GM12878 (cell line): ENCODE results near the gene SORL1. TPM values are rescaled to one million over a fixed set of nuclear protein-coding genes. Genes with fewer than 3 reads are reported as not detected.

Experiments
- ATAC-seq: fragments of 200-7000 bp; cut with Tn5 transposase; 3 replicates; pipeline ENCODE4 v1.9.1; 2020; ENCODE audit warnings: mild to moderate bottlenecking, moderate library complexity
- BruUV-seq: library from RNA; stranded (reverse); fragments of 400-500 nt; replicated peaks from 2 replicates; lab custom pipeline; 2021; lab: Mats Ljungman, UMichigan
- CTCF ChIA-PET: fragments of 300-600 bp; sonication (Branson Sonifier 250); formaldehyde crosslinking; extraction: SDS; loops from one replicate; lab custom pipeline; 2021; ENCODE audit warnings: inconsistent platforms; lab: Yijun Ruan, JAX
- POLR2A ChIA-PET: fragments of 350-600 bp; formaldehyde crosslinking; extraction: SDS; loops from one replicate; lab custom pipeline; 2021; ENCODE audit warnings: inconsistent platforms; lab: Charles Lee
- RAD21 ChIA-PET: fragments of 300-600 bp; sonication (Branson Sonifier 250); formaldehyde crosslinking; loops from one replicate; lab custom pipeline; 2023; ENCODE audit warnings: antibody characterized with exemption; ENCODE audit not compliant: unreplicated experiment; lab: Charles Lee
- SMC1A ChIA-PET: fragments of 300-600 bp; sonication (Branson Sonifier 250); formaldehyde crosslinking; loops from one replicate; lab custom pipeline; 2023; ENCODE audit not compliant: unreplicated experiment, uncharacterized antibody; lab: Charles Lee
- DNase-seq: peaks from one replicate; pipeline ENCODE4 v3.0.0-alpha.2; 2011; ENCODE audit warnings: low read depth, low spot score
- FAIRE-seq: peaks from 3 replicates; lab custom pipeline; 2011; peaks lifted over from hg19 to GRCh38; lab: Jason Lieb, UNC
- H2AFZ ChIP-seq: 2 replicates; pipeline ENCODE4 v1.6.0; 2011; ENCODE audit warnings: low read depth, low read length, control low read depth; ENCODE audit not compliant: control insufficient read depth
- H3K27ac ChIP-seq: 2 replicates; pipeline ENCODE4 v1.5.1; 2011; ENCODE audit warnings: control low read depth; ENCODE audit not compliant: control insufficient read depth, insufficient read depth
- H3K27me3 ChIP-seq, 2 experiments: replicated peaks in 1 of 2; 2 replicates each; pipeline versions ENCODE4 v1.6.0 to v1.6.1; 2011; ENCODE audit warnings: low read length in 1 of 2; ENCODE audit not compliant: control insufficient read depth in 2 of 2, insufficient read depth in 2 of 2
- H3K36me3 ChIP-seq, 2 experiments: 2 replicates each; pipeline ENCODE4 v1.5.1; 2011; ENCODE audit warnings: low read length in 1 of 2; ENCODE audit not compliant: control insufficient read depth in 2 of 2, insufficient read depth in 2 of 2
- H3K4me1 ChIP-seq: 2 replicates; pipeline ENCODE4 v1.6.1; 2011; ENCODE audit warnings: mild to moderate bottlenecking, low read length, moderate library complexity, mixed read lengths; ENCODE audit not compliant: control insufficient read depth, insufficient read depth
- H3K4me2 ChIP-seq: 2 replicates; pipeline ENCODE4 v1.6.0; 2011; ENCODE audit warnings: control low read depth; ENCODE audit not compliant: control insufficient read depth, insufficient read depth
- H3K4me3 ChIP-seq: fragments of 200-600 bp; sonication (generic); 2 replicates; pipeline ENCODE4 v1.5.1; 2016
- H3K79me2 ChIP-seq: 2 replicates; pipeline ENCODE4 v1.6.0; 2011; ENCODE audit warnings: low read length; ENCODE audit not compliant: control insufficient read depth, insufficient read depth
- H3K9ac ChIP-seq: 2 replicates; pipeline ENCODE4 v1.8.0; 2011; ENCODE audit warnings: low read length, control low read depth, mixed read lengths; ENCODE audit not compliant: control insufficient read depth, insufficient read depth
- H3K9me3 ChIP-seq: replicated peaks from 3 replicates; pipeline ENCODE4 v1.5.1; 2011; ENCODE audit warnings: mild to moderate bottlenecking, low read length; ENCODE audit not compliant: control insufficient read depth, insufficient read depth
- H4K20me1 ChIP-seq: 2 replicates; pipeline ENCODE4 v1.6.0; 2011; ENCODE audit not compliant: control insufficient read depth, insufficient read depth
- E2F8 ChIP-seq: fragments of 450-650 bp; IDR thresholded peaks from 2 replicates; pipeline ENCODE4 v1.6.1; 2018; ENCODE audit warnings: mild to moderate bottlenecking, low read depth, moderate library complexity; ENCODE audit not compliant: partially characterized antibody
- SMAD1 ChIP-seq: fragments of 450-650 bp; IDR thresholded peaks from 2 replicates; pipeline ENCODE4 v1.6.1; 2018; ENCODE audit warnings: mild to moderate bottlenecking, low read depth; ENCODE audit not compliant: partially characterized antibody
- SUPT20H ChIP-seq: IDR thresholded peaks from 2 replicates; pipeline ENCODE4 v1.6.1; 2011; ENCODE audit warnings: low read depth, mild to moderate bottlenecking, low read length, moderate library complexity, borderline replicate concordance; ENCODE audit not compliant: control insufficient read depth
- ZNF274 ChIP-seq: IDR thresholded peaks from one replicate; pipeline ENCODE4 v1.8.0; 2011; ENCODE audit not compliant: insufficient read length, insufficient read depth
- ZZZ3 ChIP-seq: IDR thresholded peaks from 2 replicates; pipeline ENCODE4 v1.6.1; 2011; ENCODE audit warnings: low read depth; ENCODE audit not compliant: control insufficient read depth, insufficient read length
- WGBS: methylation state at CpG from one replicate; pipeline ENCODE4 v1.1.6; 2016; ENCODE audit warnings: low lambda C conversion rate; ENCODE audit not compliant: insufficient replicate concordance, insufficient coverage; ENCODE audit errors: missing lambda C conversion rate; 5-methylcytosine and 5-hydroxymethylcytosine counted together
- in situ Hi-C: fragments of 300-500 bp; cut with MboI; formaldehyde crosslinking; loops from 9 replicates; pipeline ENCODE4 v1.14.3; 2018; ENCODE audit warnings: mixed read lengths
- intact Hi-C: fragments of 100-400 bp; cut with micrococcal nuclease; formaldehyde crosslinking; loops from one replicate; pipeline ENCODE4 v1.14.2; 2022; ENCODE audit not compliant: unreplicated experiment
- polyA plus RNA-seq, 11 experiments: library from polyadenylated mRNA; depleted of rRNA in 4 of 11; unstranded in 6 of 11; stranded (reverse) in 5 of 11; fragments of >200 nt; fragmentation: Nextera tagmentation in 4 of 11; fragmentation: Illumina TruSeq in 1 of 11; extraction: Ambion mirVana in 4 of 11; extraction: Trizol in 1 of 11; gene quantifications; 1 replicate in 1 of 11; 2 replicates in 10 of 11; pipeline versions ENCODE4 v1.2.1 to v1.2.3, GENCODE V29; 2011 to 2016; ENCODE audit warnings: inconsistent platforms in 2 of 11, missing spikeins in 2 of 11, low read depth in 1 of 11
- total RNA-seq, 4 experiments: library from RNA; depleted of rRNA in 3 of 4; stranded (reverse); fragments of >200 nt in 3 of 4; fragmentation: Illumina TruSeq in 1 of 4; extraction: Trizol in 1 of 4; gene quantifications; 2 replicates each; pipeline versions ENCODE4 v1.2.1 to v1.2.3, GENCODE V29; 2013 to 2021
- TF ChIP-seq, protein P1 (sequence below): fragments of 450-650 bp; IDR thresholded peaks from 2 replicates; pipeline ENCODE4 v1.6.1; 2017; ENCODE audit warnings: mild to moderate bottlenecking, moderate library complexity
- TF ChIP-seq, protein P2 (sequence below): IDR thresholded peaks from 2 replicates; pipeline ENCODE4 v1.6.1; 2012; ENCODE audit warnings: mild to moderate bottlenecking, low read depth, low read length

SORL1 gene
- total and polyA plus RNA-seq, 10 of the 15 experiments (the other 5 are each of a cell fraction or from before 2014, with no cell fraction given), result 20.2 to 107 (median 59.9) TPM

DNA sequence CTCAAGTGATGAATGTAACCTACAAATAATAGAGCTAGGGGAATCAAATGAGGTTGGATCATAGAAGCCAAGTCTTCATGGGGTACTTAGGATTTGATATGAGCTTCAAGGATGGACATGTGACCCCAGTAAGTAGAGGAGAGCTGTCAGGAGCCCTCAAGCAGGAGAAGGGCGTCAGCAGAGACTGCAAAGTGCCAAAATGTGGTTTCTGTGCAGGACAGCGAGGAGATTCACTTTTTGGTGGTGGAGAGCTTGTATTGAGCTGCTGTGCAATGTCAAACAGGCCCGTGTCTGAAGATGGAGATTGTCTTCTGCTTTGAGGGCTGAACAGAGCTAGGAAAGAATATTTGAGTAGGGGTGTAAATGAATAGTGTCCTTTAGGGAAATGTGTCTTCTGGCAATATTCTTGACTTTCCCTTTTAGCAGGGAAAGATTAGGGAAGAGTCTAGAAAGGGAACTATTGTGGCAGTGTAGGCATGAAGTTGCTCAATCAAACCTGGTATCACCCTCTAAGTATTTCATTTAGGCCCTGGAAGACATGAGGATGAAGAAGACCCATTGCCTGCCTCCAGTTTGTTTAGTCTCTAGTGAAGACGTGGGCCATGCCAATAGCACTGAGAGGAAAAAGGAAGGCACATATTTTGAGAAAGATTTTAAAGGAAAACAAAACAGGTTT is 31.8 kb downstream of the SORL1 start:
- ChIA-PET CTCF (interaction anchor here (0.8 to 3.5 kb wide), 8 partner anchors 9 to 193 kb away, joined by 3 to 11 read pairs (median 4); no protein-coding TSS in a partner anchor), SMC1A (interaction anchor here (0.6 to 3.3 kb wide), 17 partner anchors 10 to 175 kb away, joined by 3 to 34 read pairs (median 4); no protein-coding TSS in a partner anchor), RAD21 (interaction anchor here (0.8 to 2.3 kb wide), 7 partner anchors 11 to 147 kb away, joined by 3 to 13 read pairs (median 5); no protein-coding TSS in a partner anchor), POLR2A (interaction anchor here (0.7 to 3.2 kb wide), 6 partner anchors 9 to 35 kb away, joined by 3 to 13 read pairs (median 3); no protein-coding TSS in a partner anchor)
- Histone ChIP-seq H3K4me1 (peaks cover 28% of the 10 kb centered on the region), H3K27ac (0 out of 2 replicates have a peak overlapping the region, but pooled peaks have one; percentile 77), H3K9me3 (no peaks in the 10 kb centered on the region), H2AFZ (no peak overlapping the region), H3K4me2 (no peak overlapping the region), H4K20me1 (no peaks in the 10 kb centered on the region; the same call in 1 of the 2 replicates), H3K27me3 (no peaks in the 10 kb centered on the region), H3K79me2 (peaks cover 45% of the 10 kb centered on the region), H3K9ac (no peak overlapping the region), H3K4me3 (no peak overlapping the region), H3K36me3 (peaks cover 37 to 41% of the 10 kb centered on the region in 2 experiments)
- FAIRE-seq (no peak), ATAC-seq (no peak), DNase-seq (no peak)
- BruUV-seq, result no TSS peak
- in situ Hi-C loops (no loop called here), intact Hi-C loops (loop anchor here (2.0 kb wide), 1 partner anchor 29 kb away; no protein-coding TSS in a partner anchor)
- WGBS, result 79% methylated on average over 4 of the region's 4 CpGs
- TF ChIP-seq, protein P1, sequence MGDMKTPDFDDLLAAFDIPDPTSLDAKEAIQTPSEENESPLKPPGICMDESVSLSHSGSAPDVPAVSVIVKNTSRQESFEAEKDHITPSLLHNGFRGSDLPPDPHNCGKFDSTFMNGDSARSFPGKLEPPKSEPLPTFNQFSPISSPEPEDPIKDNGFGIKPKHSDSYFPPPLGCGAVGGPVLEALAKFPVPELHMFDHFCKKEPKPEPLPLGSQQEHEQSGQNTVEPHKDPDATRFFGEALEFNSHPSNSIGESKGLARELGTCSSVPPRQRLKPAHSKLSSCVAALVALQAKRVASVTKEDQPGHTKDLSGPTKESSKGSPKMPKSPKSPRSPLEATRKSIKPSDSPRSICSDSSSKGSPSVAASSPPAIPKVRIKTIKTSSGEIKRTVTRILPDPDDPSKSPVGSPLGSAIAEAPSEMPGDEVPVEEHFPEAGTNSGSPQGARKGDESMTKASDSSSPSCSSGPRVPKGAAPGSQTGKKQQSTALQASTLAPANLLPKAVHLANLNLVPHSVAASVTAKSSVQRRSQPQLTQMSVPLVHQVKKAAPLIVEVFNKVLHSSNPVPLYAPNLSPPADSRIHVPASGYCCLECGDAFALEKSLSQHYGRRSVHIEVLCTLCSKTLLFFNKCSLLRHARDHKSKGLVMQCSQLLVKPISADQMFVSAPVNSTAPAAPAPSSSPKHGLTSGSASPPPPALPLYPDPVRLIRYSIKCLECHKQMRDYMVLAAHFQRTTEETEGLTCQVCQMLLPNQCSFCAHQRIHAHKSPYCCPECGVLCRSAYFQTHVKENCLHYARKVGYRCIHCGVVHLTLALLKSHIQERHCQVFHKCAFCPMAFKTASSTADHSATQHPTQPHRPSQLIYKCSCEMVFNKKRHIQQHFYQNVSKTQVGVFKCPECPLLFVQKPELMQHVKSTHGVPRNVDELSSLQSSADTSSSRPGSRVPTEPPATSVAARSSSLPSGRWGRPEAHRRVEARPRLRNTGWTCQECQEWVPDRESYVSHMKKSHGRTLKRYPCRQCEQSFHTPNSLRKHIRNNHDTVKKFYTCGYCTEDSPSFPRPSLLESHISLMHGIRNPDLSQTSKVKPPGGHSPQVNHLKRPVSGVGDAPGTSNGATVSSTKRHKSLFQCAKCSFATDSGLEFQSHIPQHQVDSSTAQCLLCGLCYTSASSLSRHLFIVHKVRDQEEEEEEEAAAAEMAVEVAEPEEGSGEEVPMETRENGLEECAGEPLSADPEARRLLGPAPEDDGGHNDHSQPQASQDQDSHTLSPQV, result no peak
- TF ChIP-seq, protein P2, sequence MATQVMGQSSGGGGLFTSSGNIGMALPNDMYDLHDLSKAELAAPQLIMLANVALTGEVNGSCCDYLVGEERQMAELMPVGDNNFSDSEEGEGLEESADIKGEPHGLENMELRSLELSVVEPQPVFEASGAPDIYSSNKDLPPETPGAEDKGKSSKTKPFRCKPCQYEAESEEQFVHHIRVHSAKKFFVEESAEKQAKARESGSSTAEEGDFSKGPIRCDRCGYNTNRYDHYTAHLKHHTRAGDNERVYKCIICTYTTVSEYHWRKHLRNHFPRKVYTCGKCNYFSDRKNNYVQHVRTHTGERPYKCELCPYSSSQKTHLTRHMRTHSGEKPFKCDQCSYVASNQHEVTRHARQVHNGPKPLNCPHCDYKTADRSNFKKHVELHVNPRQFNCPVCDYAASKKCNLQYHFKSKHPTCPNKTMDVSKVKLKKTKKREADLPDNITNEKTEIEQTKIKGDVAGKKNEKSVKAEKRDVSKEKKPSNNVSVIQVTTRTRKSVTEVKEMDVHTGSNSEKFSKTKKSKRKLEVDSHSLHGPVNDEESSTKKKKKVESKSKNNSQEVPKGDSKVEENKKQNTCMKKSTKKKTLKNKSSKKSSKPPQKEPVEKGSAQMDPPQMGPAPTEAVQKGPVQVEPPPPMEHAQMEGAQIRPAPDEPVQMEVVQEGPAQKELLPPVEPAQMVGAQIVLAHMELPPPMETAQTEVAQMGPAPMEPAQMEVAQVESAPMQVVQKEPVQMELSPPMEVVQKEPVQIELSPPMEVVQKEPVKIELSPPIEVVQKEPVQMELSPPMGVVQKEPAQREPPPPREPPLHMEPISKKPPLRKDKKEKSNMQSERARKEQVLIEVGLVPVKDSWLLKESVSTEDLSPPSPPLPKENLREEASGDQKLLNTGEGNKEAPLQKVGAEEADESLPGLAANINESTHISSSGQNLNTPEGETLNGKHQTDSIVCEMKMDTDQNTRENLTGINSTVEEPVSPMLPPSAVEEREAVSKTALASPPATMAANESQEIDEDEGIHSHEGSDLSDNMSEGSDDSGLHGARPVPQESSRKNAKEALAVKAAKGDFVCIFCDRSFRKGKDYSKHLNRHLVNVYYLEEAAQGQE, result no peak
- TF ChIP-seq SMAD1 (no peak), E2F8 (no peak), ZZZ3 (no peak), ZNF274 (no peak), SUPT20H (no peak)
